Fibroblast of lung (primary cell): ENCODE results near the gene DNAH6.

Experiments
- EZH2 ChIP-seq: IDR thresholded peaks from 2 replicates; pipeline ENCODE4 v1.5.1; 2012; ENCODE audit warnings: low read length, control low read depth, mild to moderate bottlenecking; ENCODE audit errors: missing control alignments
- TF ChIP-seq, protein P1 (sequence below), 2 donors: IDR thresholded peaks in 1 of 2; conservative IDR thresholded peaks in 1 of 2; 1 replicate in 1 of 2; 2 replicates in 1 of 2; pipeline ENCODE4 v1.5.1; 2011 to 2012; ENCODE audit warnings: low read length in 2 of 2, control low read depth in 1 of 2, inconsistent platforms in 1 of 2, low read depth in 1 of 2, mild to moderate bottlenecking in 1 of 2

DNA sequence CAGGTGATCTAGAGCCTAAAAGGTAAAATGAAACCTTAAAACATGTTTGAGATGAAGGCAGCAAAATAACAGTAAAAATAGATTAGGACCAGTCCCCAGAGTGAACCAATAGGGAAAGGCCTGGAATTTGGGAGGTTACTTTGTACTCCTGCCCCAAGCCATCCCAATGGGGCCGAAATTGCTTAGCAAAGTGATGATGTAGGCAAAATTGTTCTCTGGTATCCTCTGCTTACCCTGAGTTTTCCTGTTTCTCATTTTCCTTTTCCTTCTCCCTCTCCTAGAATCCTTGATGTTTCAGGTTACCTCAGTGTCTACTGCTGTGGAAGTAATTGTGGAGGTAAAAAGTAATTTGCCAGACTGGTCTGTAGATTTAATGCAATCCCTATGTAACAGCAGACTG lies 271.7 kb downstream of the DNAH6 start:
- TF ChIP-seq, protein P1, sequence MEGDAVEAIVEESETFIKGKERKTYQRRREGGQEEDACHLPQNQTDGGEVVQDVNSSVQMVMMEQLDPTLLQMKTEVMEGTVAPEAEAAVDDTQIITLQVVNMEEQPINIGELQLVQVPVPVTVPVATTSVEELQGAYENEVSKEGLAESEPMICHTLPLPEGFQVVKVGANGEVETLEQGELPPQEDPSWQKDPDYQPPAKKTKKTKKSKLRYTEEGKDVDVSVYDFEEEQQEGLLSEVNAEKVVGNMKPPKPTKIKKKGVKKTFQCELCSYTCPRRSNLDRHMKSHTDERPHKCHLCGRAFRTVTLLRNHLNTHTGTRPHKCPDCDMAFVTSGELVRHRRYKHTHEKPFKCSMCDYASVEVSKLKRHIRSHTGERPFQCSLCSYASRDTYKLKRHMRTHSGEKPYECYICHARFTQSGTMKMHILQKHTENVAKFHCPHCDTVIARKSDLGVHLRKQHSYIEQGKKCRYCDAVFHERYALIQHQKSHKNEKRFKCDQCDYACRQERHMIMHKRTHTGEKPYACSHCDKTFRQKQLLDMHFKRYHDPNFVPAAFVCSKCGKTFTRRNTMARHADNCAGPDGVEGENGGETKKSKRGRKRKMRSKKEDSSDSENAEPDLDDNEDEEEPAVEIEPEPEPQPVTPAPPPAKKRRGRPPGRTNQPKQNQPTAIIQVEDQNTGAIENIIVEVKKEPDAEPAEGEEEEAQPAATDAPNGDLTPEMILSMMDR (conservative IDR thresholded peaks at IDR 0.05 in 1 of 2, IDR thresholded peaks at IDR 0.05 in 1 of 2; ENCODE audit: low read depth in 1 of 2, low read length in 2 of 2): no peak
- no peak for TF ChIP-seq EZH2
